CMK (cell line): ENCODE results near the gene A1CF.

Experiments
- DNase-seq: peaks from one replicate; pipeline ENCODE4 v3.0.0-alpha.2; 2010; ENCODE audit warnings: low read depth

Gene A1CF

GRCh38 chr10:50862719-50863118, 22.7 kb downstream of the A1CF start:
- DNase-seq = no peak

GRCh38 chr10:50861370-50861769, 24.1 kb downstream of the A1CF start:
- no peak for DNase-seq

- DNase-seq = no peak
Measured at GRCh38 chr10:50857579-50857978, 27.8 kb downstream of the A1CF start.

GRCh38 chr10:50855461-50855860, 30.0 kb downstream of the A1CF start:
- no peak for DNase-seq

GRCh38 chr10:50855015-50855414, 30.4 kb downstream of the A1CF start:
- DNase-seq = no peak

- DNase-seq = no peak
Measured at GRCh38 chr10:50853557-50853956, 31.9 kb downstream of the A1CF start.

- no peak for DNase-seq
Measured at GRCh38 chr10:50851884-50852671, 33.3 kb downstream of the A1CF start.

- no peak for DNase-seq
Measured at GRCh38 chr10:50850578-50851230, 34.7 kb downstream of the A1CF start.

GRCh38 chr10:50846753-50847152, 38.7 kb downstream of the A1CF start:
- no peak for DNase-seq

- no peak for DNase-seq
Measured at GRCh38 chr10:50837095-50837494, 48.3 kb downstream of the A1CF start.

GRCh38 chr10:50832171-50832751, 53.2 kb downstream of the A1CF start:
- no peak for DNase-seq

- DNase-seq = no peak
Measured at GRCh38 chr10:50830066-50830465, 55.4 kb downstream of the A1CF start.

- DNase-seq = no peak
Measured at GRCh38 chr10:50824782-50825181, 60.6 kb downstream of the A1CF start.

GRCh38 chr10:50823789-50824188, 61.6 kb downstream of the A1CF start:
- no peak for DNase-seq

- DNase-seq = no peak
Measured at GRCh38 chr10:50809596-50809995, 75.8 kb downstream of the A1CF start.

- DNase-seq = no peak
Measured at GRCh38 chr10:50807851-50808776, 77.3 kb downstream of the A1CF start.

GRCh38 chr10:50805981-50806622, 79.3 kb downstream of the A1CF start:
- no peak for DNase-seq

GRCh38 chr10:50799595-50799994, 85.8 kb downstream of the A1CF start:
- DNase-seq = no peak

- no peak for DNase-seq
Measured at GRCh38 chr10:50798297-50798696, 87.1 kb downstream of the A1CF start.

GRCh38 chr10:50796693-50797092, 88.7 kb downstream of the A1CF start:
- no peak for DNase-seq

GRCh38 chr10:50794490-50794889, 90.9 kb downstream of the A1CF start:
- no peak for DNase-seq
